Measurements from ENCODE around the gene SNCAIP.
"Not testable (repeated sequence)": the region's sequence is repeated elsewhere in the genome, so short reads cannot be mapped to it uniquely, and the experiment has no call there.

The SNCAIP gene

DNA sequence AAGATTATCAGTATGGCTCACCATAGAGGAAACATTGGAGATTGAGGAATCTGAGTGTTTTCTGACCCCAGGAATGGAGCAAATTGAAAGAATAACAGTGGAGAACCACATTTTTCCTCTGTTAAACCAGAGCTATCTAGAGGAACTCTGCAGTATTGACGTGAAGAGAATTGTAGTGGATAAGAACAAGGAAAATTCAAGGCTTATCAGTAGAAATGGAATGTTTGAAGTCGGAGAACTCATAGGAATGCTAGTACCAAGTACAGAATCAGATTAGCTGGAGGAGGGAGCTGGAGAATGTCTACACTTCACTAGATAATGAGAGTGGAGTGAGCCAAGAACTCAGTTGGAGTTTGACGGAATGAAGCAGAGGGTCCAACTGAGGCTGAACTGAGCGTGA is 50.3 kb downstream of the SNCAIP start:
- peak; percentile 42 for DNase-seq

DNA sequence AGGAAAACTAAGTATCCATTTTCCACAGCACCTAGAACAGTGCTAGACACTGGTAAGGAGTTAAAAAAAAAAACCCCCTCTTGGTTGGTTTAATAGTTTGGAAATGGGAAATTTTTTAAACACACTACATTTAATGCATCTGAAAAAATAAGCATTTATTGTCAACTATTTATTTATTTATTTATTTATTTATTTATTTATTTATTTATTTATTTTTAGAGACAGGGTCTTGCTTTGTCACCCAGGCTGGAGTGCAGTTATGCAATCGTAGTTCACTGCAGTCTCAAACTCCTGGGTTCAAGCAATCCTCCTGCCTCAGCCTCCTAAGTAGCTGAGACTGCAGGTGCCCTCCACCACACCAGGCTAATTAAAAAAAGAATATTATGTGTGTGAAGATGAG is 51.6 kb downstream of the SNCAIP start:
- no peak for DNase-seq

DNA sequence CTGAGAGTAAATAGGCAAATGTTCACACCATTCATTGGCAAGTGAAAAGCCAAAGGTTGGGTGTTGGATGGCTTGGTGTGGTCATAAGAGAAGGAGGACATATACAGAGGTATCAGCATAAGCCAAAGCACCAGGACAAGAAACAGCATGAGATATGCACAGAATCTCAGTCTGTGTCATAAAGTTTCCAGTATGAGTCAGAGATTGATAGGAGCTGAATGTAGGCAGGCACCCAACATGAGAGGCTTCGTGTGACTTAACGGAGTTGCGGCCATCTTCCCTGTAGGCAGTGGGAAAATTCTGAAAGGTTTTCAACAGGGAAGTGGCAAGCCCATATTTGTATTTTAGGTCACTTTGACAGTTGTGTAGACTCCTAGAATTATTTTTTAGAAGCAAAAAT is 54.5 kb downstream of the SNCAIP start:
- DNase-seq: peak; percentile 12

DNA sequence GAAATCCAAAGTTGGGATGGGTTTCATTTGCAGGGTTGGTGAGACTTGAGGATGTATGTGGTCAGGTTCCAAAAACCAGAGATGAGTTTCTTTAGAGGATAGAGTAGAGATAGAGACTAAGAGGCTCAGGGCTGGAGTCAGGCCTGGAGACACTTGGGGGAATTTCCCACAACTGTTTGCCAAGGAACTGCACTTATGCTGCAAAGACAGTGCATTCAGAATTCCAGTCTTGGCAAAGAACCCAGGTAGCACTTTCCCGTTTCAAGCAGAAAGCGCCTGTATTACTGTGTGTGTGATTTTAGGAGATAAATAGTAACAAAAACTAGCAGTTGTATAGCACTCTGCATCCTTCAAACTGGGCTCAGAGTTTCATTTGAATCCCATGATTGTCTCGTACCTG is 55.4 kb downstream of the SNCAIP start:
- DNase-seq: no peak

DNA sequence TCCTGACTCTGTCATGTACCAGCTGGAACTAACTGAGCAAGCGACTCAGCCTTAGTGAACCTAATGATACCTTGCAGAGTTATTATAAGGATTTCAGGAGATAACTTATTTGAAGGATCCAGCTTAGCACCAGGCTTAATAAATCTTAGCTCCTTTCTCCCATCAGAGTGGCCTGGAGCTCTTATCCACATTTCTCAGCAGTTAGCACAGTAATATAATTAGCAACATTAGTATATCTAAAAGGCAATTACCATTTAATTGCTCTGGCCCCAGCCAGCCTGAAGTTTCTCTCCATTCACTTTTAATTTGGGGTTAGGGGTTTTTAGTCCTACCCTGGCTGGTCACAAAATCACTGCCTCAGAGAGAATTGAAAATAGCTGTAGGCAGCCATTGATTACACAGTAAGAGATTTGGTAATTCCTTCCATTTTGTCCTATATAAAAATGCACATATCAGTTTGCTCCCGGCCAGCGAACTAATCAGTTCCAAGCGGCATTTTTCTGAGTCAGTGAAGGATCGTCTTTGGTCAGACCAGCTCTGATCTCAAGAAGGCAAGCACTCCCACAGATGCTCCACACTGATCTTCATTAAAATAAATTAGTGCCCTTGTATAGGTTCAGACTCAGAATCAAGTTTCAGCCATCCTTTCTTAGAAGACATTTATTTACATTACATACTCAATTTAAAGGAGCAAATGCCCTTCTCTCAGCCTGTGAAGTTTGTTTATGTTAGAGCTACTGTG is 56.6 kb downstream of the SNCAIP start:
- no peak for DNase-seq

DNA sequence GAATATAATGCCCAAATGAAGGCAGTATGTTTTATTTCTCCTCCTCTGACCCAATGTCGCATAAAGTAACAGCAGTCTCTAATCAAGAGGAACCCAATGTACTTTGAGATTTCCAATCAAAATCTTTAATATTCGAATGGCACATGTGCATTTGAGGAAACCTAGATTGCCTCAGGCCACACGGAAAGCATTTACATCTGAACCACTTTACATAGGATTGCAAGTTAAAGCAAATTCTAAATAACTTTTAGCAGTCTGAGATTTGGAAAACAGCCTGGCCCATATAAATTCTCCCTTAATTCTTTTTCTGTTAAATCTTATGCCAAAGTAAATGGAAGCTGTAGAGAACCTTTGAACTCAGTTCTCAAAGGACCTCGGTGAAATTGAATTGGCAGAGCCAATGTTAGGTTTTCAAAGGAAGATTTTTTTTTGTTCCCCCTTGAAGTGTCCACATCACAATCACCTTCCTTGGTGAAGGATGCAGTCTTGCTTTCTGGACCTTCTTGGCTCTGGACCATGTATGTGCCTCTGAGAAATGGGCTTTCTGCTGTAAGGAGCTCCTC is 57.3 kb downstream of the SNCAIP start:
- DNase-seq: no peak

DNA sequence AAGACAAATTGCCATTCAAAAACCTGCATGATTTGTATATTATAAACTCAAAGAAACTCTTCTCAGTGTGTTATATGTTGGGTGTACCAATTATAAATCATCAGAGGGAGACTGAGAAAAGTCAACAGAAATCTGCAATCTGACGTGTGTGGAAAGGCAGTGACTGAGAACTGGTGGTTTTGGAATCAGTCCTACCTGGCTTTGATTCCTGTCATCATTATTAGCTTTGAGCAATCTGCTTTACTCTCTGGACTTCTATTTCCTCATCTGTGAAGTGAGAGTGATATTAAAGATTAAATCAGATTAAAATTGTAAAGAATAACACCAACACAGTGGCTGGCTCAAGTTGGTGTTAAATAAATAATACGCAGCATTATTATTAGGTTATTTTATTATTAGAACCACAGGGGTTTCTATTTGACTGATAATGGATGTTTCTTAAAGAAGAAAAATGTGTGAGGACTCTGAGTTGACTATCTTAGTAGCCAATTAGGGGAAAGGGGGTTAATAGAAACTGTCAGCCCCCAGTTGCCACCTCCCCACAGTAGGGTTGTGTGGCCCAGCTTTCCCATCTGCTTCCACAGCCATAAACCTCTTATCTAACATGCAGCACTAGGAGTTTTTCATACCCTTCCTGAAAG is 59.6 kb downstream of the SNCAIP start:
- no peak for DNase-seq

DNA sequence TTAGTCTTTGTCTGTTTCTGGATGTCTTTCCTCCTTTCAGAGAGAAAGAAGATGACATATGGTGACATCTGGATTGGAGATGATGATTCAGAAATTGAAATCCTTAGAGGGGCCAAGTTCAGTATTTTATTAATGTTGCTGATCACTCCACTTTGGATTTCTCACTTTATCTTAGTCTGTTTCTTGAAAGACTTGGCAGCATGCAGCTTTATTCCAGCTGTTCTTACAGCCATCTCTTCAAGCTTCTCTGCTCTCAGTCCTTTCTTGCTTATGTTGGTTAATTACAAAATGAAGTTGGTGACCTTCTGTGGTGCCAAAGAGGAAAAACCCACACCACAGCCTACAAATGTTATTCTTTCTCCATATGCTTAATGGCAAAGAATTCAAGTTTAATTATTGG is 62.1 kb downstream of the SNCAIP start:
- no peak for DNase-seq

DNA sequence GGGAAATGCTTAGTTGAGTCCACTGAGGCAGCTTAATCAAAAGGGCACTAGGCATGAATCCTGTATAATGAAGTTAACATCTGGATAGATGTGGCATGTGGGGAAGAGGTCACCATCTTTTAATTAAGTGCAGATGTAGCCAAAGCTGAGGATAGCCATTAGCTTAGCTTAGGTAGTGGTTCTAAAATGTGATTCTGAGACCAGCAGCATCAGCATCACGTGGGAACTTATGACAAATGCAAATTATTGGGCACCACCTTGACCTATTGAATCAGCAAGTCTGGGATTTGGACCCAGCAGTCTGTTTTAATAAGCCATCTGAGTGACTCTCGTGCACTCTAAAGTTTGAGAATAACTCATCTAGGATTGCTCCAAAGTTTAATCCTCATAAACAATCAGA is 63.8 kb downstream of the SNCAIP start:
- DNase-seq: no peak

DNA sequence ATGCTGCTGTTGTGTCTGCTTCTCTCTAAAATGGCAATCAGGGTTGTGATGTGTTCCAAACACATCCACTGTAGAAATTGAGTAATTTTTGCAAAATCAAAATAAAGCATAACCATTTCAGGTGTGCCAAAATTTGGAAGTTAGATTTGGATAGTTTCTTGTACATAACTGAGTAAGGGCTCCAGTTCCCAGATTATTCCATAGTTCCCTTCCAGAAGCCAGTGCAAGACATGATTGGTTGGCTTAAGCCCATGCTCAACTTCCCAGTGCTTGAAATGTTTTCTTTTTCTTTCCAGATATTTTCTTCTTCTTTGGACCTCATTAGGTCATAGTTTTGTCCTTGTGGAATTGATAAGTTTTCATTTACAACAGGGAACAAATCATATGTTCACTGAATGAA is 64.2 kb downstream of the SNCAIP start:
- DNase-seq: no peak

DNA sequence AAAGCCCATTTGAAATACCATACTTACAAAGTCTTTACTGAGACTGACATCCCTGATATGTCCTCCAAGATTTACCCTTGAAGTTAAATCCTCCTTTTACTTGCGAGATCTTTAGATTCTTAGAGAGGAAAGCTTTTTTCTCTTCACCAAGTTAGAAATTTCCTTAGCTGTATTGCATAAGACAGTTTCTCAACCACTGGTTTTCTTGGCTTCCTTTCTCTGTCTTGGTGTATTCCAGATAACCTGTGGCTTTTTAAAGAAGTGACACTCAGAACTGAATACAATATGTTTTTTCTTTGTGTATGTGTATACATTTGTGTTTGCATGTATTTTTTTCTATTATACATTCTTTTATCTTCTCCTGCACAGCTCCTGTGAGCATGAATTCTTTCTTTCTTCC is 65.0 kb downstream of the SNCAIP start:
- no peak for DNase-seq

DNA sequence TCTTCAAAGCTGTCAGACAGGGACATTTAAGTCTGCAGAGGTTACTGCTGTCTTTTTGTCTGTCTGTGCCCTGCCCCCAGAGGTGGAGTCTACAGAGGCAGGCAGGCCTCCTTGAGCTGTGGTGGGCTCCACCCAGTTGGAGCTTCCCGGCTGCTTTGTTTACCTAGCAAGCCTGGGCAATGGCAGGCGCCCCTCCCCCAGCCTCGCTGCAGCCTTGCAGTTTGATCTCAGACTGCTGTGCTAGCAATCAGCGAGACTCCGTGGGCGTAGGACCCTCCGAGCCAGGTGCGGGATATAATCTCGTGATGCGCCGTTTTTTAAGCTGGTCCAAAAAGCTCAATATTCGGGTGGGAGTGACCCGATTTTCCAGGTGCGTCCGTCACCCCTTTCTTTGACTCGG is 70.9 kb downstream of the SNCAIP start:
- not testable (repeated sequence) for DNase-seq

DNA sequence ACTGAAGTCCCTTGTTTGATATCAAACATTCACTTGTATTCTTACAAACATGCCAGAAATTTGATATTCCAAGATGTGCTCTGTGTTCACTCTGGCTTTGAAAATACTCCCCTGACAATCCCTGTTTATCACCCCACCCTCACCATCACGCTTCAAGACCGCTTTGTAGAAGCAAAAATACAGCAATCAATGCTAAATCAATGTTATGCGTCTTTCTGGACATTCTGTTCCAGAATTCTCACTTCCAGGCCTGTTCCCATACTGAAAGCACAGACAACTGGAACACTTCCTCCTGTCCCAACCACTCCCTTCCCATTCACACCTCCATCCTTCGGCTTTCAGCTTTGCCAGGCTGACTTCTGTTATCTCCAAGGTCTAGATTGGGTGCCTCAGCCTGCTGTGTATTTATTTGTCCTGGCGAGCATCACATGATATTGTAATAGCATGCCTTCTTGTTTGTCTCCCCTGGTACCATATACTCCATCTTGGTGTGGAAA is 72.8 kb downstream of the SNCAIP start:
- DNase-seq: no peak

DNA sequence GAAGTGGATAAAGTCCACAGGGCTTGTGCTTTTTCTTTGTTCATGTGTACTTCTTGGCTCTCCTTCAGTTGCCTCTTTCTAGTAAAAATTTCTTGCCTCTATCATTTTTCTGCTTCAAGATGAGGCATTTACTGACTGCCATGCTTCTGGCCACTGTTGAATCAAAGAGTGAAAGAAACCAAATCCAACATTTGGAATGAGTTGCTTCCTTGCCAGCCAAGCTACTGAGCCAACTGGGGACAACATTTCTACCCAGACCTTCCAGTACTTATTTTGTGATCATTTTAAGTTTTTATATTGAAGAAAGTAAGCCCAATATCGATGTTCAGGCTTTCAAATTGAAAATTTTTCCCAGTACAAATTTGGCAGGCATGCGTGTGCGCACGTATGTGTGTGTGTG is 73.2 kb downstream of the SNCAIP start:
- DNase-seq: no peak

DNA sequence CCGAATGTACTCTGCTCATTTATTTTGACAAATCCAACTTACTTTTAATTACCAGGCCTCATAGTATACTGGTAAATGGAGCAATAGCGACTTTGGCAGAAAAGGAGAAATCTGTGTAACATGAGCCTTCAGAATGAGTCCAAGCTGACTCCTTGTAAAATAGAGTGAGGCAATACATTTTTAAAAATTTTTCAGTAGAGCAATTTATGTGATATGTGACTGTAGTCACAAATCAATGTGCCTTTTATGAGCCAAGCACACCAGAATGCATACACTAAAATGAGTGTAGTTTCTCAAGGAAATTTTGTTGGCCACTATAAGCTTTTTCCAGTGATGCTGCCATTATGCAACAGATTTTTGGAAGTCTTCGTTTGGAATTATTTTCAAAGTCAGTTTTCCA is 73.8 kb downstream of the SNCAIP start:
- DNase-seq: no peak

DNA sequence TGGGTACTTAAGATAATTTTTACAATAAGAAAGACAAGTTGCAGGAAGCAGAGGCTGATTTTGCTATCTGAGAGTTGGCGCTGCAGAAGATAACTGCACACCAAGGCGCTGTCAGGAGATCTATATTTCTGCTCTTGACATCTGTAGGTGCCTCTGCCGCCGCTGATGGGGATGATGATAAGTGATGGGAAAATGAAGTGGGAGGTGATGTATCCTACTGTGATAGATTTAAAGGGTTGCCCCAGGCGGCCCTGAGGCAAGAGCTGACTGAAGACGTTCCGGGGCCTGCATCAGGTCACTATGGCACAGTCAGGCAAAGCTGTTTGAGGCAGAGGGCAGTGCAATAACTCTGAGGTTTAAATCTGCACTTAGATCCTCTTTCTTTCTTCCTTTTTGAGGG is 78.1 kb downstream of the SNCAIP start:
- DNase-seq: no peak

DNA sequence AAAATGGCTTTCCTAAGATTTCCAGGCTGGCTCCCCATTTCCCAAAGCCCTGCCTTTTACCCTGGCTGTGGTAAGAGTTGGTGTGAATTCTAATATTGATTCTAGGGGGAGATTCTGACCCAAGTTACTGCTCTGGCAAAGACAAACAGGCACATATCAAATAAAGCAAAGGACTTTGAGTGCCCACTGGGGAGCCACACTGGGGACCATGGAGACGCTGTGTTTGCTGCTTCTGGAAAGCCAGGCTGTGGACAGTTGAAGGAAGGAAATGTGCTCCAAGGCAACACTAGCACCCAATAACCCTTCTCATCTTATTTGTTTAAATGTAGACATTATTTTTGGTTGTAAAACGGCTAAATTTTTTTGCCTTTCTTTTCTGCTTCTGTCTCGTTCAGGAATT is 78.7 kb downstream of the SNCAIP start:
- DNase-seq: no peak

DNA sequence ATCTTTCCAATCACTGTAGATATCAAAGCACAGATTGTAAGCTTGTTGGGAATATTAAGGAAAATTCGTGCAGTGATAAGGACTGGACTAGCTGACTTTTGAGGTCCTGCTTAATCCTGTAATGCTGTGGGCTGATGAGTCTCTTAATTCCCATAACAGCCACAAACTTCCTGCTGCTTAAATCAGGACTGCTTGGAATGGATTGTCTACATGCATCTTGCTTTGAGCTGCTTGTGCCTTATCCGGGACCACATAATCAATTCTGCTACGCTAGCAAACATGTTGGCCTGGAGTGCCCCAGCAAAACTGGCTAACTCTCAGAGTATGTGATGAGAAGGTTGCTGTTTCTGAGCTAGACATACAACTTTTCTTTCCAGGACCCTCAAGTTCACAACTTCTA is 79.6 kb downstream of the SNCAIP start:
- no peak for DNase-seq

DNA sequence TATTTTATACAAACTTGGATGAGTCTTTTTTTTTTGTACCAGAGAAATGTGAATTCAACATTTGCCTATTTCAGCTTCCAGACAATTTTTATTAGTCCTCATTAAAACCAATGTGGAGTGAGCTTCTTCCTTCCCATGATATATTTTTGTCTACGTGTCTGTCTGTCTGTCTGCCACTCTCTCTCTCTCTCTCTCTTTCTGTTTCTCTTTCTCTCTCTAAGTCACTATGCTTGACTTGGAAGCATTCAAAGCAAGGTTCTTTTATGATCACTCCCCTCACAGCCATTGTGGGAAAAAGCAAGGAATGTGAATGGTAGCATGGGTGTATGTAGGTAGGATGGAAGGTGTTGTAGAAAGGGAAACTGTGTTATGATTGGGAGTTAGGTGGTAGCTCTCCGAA is 80.2 kb downstream of the SNCAIP start:
- DNase-seq: no peak

DNA sequence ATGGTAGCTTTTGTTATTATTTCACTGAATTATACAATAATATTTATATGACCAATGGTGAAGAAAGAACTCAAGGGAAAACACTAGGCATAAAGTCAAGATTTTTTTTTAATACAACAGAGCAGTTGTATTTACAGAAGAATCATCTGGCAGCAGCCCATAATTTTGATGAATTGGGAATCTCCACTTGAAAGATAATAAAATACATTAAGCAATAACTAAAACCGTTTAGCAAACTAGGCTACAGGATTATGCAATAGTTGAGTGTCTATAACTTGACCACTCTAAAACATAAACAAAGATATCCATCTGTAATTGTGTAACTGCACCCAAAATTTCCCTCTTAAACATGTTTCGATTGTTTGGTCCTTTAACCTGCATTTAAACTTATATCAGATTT is 80.8 kb downstream of the SNCAIP start:
- no peak for DNase-seq

DNA sequence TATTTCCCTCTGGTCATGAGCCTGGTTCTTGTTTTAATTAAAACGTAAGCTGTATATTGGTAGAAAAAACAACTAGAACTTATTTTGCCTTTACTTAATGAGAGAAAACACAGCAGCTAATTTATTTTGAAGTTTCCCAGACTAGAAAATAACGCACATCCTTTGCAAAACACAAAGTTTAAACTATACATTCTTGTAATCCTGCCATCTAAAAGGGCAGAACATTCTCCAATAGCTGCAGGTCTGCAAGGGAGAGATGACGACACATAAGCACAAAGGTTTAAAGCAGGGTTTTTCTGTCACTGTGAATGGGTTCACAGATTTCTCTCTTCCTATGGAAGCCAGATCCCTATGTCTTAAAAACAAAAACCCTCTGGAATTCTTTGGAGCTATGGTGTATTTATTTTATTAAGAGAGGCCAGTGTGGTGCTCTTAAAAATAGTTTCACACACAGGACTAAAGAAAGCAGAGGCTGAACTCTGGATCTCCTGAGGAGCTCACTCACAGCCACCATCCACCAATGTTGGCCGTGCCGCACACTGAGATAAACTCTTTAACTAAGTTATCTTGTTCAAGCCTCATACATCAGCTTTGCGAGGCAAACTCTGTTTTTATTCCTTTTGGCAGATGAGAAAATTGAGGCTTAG is 82.4 kb downstream of the SNCAIP start:
- DNase-seq: no peak

DNA sequence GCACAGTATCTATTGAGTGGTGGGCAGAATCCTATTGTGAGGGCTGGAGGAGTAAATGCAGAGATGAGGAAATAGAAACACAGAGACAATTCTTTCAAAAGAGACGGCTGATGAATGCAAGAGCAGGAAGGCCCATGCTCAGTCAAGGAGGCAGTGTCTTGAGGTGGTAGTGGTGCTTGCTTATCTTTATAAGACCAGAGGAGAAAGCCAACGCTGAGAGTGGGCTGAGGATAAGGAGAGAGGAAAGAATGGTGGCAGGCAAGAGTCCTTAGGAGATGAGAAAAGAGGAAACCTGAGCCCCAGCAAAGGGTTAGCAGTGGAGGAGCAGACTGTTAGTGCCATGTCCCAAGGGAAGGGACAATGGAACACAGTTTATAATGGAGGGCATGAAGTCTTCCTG is 86.0 kb downstream of the SNCAIP start:
- DNase-seq: no peak

DNA sequence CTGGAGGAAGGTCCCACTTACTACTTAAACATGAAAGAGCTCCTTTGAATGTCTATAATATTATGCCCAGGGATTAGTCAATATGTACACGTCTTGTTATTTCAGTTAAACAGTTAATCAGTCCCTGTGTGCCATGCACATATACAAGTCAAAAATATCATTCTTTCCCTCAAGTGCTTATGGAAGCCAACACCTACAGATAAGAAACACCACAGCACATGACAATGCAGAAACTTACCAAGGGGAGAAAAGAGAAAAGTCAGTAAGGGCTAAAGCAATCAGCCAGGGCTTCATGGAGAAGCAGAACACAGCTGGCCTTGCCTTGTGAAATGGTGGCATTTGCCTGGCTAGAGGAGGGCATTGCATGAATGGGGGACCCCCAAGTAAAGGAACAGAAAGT is 88.3 kb downstream of the SNCAIP start:
- no peak for DNase-seq

DNA sequence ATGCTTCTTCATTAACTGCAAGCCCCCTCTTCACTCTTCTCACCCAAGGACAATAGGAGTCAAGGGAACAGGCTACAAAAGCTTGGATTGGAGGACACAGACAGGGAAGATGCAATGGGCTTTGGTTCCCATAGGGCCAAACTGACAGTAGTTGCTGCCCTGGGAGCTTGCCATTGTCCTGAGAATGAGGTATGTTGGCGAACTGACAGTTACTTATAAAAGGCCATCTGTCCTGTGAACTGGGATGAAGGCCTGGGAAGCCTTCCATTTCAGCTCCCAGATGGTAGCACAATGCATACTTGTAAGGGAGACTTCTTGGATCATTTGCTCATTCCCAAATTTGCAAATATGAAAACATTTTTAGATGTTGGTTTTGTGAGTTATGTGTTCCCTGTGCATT is 88.9 kb downstream of the SNCAIP start:
- no peak for DNase-seq

Measured in fibroblast of skin of back (primary cell).